Mesothelial cell of epicardium (in vitro differentiated cells): ENCODE results near the gene LGI4. TPM values are rescaled to one million over a fixed set of nuclear protein-coding genes. Genes with fewer than 3 reads are reported as not detected.

Source experiments
- DNase-seq, 2 experiments: peaks; one replicate each; pipeline ENCODE4 v3.0.0; 2021; ENCODE audit warnings: low spot score in 2 of 2; ENCODE audit not compliant: unreplicated experiment in 2 of 2
- H3K27ac Mint-ChIP-seq: 2 replicates; pipeline ENCODE4 v1.8.0; 2021; ENCODE audit warnings: mixed read lengths
- H3K27me3 Mint-ChIP-seq: 2 replicates; pipeline ENCODE4 v1.8.0; 2021; ENCODE audit warnings: low read depth, mixed read lengths
- H3K36me3 Mint-ChIP-seq: 2 replicates; pipeline ENCODE4 v1.8.0; 2021; ENCODE audit warnings: mixed read lengths
- H3K4me1 Mint-ChIP-seq: 2 replicates; pipeline ENCODE4 v1.8.0; 2021; ENCODE audit warnings: mixed read lengths
- H3K4me3 Mint-ChIP-seq: 2 replicates; pipeline ENCODE4 v1.8.0; 2021; ENCODE audit warnings: mild to moderate bottlenecking, moderate library complexity, mixed read lengths
- H3K9me3 Mint-ChIP-seq: 2 replicates; pipeline ENCODE4 v1.8.0; 2021; ENCODE audit warnings: mixed read lengths
- total RNA-seq: library from RNA; stranded (reverse); gene quantifications from 3 replicates; pipeline ENCODE4 v1.2.1, GENCODE V29; 2021
- TF ChIP-seq, protein P1 (sequence below): fragments of 200-600 bp; sonication (generic); IDR thresholded peaks from one replicate; pipeline ENCODE4 v1.5.0; 2021; ENCODE audit warnings: antibody characterized with exemption; ENCODE audit not compliant: unreplicated experiment

The LGI4 gene
- total RNA-seq, 1 donor from 2014 or later: 1.4 TPM

DNA sequence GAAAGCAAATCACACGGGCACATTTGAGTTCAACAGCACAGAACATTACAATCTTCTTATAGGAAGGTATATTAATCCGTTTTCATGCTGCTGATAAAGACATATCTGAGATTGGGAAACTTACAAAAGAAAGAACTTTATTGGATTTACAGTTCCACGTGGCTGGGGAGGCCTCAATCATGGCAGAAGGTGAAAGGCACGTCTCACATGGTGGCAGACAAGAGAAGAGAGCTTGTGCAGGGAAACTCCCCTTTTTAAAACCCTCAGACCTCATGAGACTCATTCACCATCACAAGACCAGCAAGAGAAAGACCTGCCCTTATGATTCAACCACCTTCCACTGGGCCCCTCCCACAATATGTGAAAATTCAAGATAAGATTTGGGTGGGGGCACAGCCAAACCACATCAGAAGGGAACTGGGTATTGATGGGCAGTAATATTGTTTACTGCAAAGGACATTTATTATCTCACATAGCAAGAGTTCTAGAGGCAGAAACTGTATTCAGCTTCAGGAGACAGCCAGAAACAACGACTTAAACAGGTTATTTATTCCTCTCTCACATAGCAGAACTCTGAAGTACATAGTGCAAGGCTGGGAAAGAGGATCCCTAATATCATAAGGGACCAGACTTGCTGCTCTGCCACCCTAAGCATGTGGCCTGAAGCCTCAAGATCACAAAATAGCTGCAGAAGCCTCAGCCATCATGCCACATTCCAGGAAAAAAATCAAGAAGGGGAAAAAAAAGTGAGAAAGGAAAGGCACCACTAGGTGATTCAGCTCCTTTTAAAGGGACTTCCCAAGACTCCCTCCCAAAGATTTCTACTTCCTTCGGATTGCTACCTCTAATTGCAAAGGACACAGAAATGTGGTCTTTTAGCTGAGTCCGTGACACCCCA lies 42.8 kb upstream of the LGI4 start:
- Mint-ChIP-seq H3K36me3 (no peaks in the 10 kb centered on the region), H3K27me3 (peaks cover 2% of the 10 kb centered on the region), H3K4me1 (peaks cover 3% of the 10 kb centered on the region), H3K9me3 (peaks cover 9% of the 10 kb centered on the region), H3K4me3 (no peak overlapping the region), H3K27ac (no peak overlapping the region)
- DNase-seq: no peak
- TF ChIP-seq, protein P1, sequence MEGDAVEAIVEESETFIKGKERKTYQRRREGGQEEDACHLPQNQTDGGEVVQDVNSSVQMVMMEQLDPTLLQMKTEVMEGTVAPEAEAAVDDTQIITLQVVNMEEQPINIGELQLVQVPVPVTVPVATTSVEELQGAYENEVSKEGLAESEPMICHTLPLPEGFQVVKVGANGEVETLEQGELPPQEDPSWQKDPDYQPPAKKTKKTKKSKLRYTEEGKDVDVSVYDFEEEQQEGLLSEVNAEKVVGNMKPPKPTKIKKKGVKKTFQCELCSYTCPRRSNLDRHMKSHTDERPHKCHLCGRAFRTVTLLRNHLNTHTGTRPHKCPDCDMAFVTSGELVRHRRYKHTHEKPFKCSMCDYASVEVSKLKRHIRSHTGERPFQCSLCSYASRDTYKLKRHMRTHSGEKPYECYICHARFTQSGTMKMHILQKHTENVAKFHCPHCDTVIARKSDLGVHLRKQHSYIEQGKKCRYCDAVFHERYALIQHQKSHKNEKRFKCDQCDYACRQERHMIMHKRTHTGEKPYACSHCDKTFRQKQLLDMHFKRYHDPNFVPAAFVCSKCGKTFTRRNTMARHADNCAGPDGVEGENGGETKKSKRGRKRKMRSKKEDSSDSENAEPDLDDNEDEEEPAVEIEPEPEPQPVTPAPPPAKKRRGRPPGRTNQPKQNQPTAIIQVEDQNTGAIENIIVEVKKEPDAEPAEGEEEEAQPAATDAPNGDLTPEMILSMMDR: no peak

DNA sequence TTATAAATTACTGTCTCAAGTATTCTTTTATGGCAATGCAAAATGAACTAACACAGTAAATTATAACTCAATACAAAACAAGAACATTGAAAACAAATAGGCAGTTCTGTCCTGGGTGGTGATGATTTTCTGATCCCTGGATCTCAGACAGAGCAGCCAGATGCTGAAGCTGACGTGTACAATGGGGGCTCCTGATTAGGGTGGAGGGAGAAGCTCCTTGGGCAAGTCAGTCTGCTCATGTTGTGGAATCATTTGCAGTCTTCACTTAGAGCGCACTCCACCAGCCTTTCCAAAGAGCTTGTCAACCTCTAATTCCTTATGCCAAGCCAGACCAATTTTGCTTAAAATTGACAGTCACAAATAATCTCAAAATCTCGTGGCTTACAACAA lies 41.3 kb upstream of the LGI4 start:
- peaks cover 2% of the 10 kb centered on the region for H3K27me3 Mint-ChIP-seq
- no peak for DNase-seq

DNA sequence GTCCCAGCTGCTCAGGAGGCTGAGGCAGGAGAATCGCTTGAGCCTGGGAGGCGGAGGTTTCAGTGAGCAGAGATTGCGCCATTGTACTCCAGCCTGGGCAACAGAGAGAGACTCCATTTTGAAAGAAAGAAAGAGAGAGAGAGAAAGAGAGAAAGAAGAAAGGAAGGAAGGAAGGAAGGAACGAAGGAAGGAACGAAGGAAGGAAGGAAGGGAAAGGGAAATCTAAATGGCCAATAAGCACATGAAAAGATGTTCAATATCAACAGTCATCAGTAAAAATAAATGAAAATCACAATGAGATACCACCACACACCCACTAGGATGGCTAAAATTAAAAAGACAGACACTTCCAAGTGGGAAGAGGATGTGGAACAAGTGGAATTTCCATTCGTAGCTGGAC lies 39.4 kb upstream of the LGI4 start:
- H3K36me3 Mint-ChIP-seq: no peaks in the 10 kb centered on the region
- H3K27me3 Mint-ChIP-seq: peaks cover 2% of the 10 kb centered on the region
- peaks cover 3% of the 10 kb centered on the region for H3K4me1 Mint-ChIP-seq
- TF ChIP-seq, protein P1: no peak
- peaks cover 9% of the 10 kb centered on the region for H3K9me3 Mint-ChIP-seq
- no peak for DNase-seq
- no peak overlapping the region for H3K27ac Mint-ChIP-seq
- H3K4me3 Mint-ChIP-seq: no peak overlapping the region

More for the DNA sequence above, 41.3 kb upstream of the LGI4 start:
- H3K27ac Mint-ChIP-seq: no peak overlapping the region
- H3K9me3 Mint-ChIP-seq: peaks cover 9% of the 10 kb centered on the region
- H3K36me3 Mint-ChIP-seq: no peaks in the 10 kb centered on the region
- peaks cover 3% of the 10 kb centered on the region for H3K4me1 Mint-ChIP-seq
- H3K4me3 Mint-ChIP-seq: no peak overlapping the region
- TF ChIP-seq, protein P1: no peak

DNA sequence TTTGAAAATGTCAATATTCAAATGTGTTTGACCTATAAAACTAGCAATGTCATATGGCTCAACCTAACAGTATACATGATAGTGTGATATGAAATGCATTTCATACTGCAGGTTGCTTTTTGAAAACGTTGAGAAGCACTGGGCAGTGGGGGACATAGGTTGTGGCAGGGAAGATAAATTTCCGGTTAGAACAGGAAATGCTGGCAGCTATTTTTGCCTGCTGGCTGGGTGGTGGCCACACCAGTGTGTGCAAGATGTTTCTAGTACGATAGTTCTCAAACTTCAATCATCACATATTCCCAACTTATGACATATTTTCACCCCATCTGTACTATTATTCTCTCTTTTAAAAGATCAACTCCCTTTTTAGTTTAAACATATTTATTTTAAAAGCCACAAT lies 36.9 kb upstream of the LGI4 start:
- Mint-ChIP-seq H3K27ac (no peak overlapping the region), H3K27me3 (no peaks in the 10 kb centered on the region)

DNA sequence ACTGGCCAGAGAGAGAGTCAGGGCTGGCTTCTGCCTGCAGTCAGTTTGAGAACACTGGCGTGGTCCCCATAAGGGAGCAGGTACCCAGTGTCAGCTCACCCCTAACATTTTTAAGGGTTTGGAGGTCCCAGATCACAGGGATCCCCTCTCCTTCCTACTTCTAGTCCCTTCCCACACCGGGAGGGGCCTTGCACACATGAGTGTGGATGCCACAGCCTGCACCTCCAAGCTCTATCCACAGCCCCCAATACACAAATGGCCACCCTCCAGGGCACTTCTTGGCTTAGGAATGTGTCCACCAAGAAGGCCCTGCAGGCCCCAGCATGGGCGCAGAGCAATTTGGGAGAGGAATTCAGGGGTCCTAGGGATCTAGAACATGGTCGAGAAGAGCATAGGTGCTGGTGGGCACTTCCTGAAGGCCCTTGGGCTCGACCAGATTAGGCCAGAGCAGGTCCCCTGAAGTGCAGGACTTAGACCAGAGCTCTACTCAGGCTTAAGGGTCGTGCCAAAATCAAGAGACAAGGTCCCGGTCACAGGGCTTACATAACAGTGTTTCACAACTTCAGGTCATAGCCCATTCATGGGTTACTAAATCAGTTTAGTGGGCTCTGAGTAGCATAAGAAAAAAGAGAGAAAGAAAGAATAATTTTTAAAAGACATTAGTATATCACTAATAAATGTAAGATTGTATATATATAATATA lies 35.7 kb upstream of the LGI4 start:
- TF ChIP-seq, protein P1: no peak
- Mint-ChIP-seq H3K27ac (no peak overlapping the region), H3K4me1 (no peaks in the 10 kb centered on the region), H3K27me3 (no peaks in the 10 kb centered on the region), H3K36me3 (peaks cover 17% of the 10 kb centered on the region), H3K4me3 (no peak overlapping the region), H3K9me3 (peaks cover 15% of the 10 kb centered on the region)
- DNase-seq: no peak

More for the DNA sequence above, 36.9 kb upstream of the LGI4 start:
- H3K4me1 Mint-ChIP-seq: peaks cover 3% of the 10 kb centered on the region
- no peak overlapping the region for H3K4me3 Mint-ChIP-seq
- peaks cover 4% of the 10 kb centered on the region for H3K36me3 Mint-ChIP-seq
- DNase-seq: no peak
- H3K9me3 Mint-ChIP-seq: peaks cover 3% of the 10 kb centered on the region
- TF ChIP-seq, protein P1: no peak
